ENCODE data around the gene CPEB1.
"Not testable (repeated sequence)": the region's sequence is repeated elsewhere in the genome, so short reads cannot be mapped to it uniquely, and the experiment has no call there.

The CPEB1 gene

GRCh38 chr15:82513587-82513986 lies 133.6 kb downstream of the CPEB1 start:
- DNase-seq (ENCODE audit: low read depth in 2 of 2), result not testable (repeated sequence)

GRCh38 chr15:82507693-82508092 lies 139.5 kb downstream of the CPEB1 start:
- DNase-seq (ENCODE audit: low read depth in 2 of 2), result not testable (repeated sequence)

GRCh38 chr15:82507087-82507486 lies 140.1 kb downstream of the CPEB1 start:
- DNase-seq (ENCODE audit: low read depth in 2 of 2), result not testable (repeated sequence)

GRCh38 chr15:82505842-82506241 lies 141.3 kb downstream of the CPEB1 start:
- DNase-seq (ENCODE audit: low read depth in 2 of 2), result not testable (repeated sequence)

DNA sequence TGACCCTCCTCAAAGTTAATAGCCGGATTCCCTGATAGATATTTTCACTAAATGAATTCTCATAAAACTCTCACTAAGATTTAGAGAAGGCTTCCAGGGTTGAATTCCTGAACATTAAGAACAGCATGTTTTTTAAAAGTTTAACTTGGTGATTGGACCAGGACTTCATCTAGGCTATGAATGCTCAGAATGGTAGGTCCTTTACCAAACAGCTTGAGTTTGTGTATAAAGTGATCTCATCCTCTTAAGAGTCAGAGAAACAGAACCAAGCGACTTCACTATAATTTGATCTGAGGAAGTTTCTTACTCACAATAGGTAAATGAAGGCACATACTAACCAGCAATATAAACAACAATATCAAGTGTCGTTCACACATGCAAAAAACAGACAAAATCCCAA lies 143.1 kb downstream of the CPEB1 start:
- not testable (repeated sequence) for DNase-seq (ENCODE audit: low read depth in 2 of 2)

DNA sequence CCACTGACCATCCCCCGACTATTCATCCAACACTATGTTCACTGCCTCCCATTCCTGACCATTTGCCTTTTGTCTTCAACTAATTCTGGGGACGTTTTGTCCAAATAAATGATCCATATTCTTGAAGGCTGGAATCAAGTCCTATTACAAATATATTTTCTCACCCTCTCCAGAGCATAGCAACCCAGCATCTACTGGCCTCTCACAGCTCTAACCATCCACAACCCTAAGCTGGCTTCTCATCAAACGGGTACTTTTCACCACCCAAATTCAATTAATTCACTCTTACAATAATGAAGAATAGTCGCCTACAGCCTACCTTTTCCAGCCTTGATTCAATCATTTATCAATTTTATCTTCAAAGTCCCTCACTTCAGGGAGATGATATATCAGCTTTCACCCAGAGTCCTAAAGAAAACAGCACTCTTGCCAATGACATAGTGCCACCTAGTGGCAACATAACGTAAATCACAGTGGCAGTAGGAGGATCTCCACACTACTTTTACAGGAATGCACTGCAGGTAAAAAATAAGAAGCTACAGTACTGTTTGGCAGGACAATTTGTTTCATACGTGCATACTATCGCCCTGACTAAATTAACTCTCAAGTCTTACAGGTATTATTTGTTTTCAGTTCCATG lies 144.3 kb downstream of the CPEB1 start:
- DNase-seq (ENCODE audit: low read depth in 2 of 2), result not testable (repeated sequence)

- not testable (repeated sequence) for DNase-seq (ENCODE audit: low read depth in 2 of 2)
Observed at GRCh38 chr15:82500772-82501171, 146.4 kb downstream of the CPEB1 start.

GRCh38 chr15:82497978-82498377 lies 149.2 kb downstream of the CPEB1 start:
- not testable (repeated sequence) for DNase-seq (ENCODE audit: low read depth in 2 of 2)

All from stimulated activated CD4-positive, alpha-beta T cell treated with anti-CD3 and anti-CD28 coated beads, Interleukin-1b, Interleukin-23, amount 100 ng/mL, for 1 hour (primary cell).